Stimulated activated CD4-positive, alpha-beta T cell treated with anti-CD3 and anti-CD28 coated beads, Interleukin-12 subunit alpha, Interleukin-12 subunit beta, amount 100 ng/mL, for 24 hours (primary cell): Measurements from ENCODE around the gene HMCES.

Experiments
- DNase-seq, 2 experiments: peaks; one replicate each; pipeline ENCODE4 v3.0.0-alpha.2; 2020; ENCODE audit warnings: low read depth in 2 of 2

Gene HMCES

GRCh38 chr3:129304146-129304961, 25.7 kb downstream of the HMCES start:
- DNase-seq: no peak

DNA sequence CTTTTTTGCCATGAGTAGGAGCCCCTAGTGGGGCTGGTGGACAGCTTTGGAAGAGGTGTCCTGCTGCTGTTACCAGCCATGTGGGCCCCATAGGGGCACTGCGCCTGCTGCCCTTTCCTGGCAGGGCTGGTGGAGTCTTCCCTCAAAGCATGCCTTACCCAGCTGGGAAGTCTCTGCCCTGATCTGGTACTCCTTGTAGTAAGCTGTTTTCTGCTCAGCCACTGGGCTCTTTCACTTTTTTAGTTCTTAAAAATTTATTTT, 26.2 kb downstream of the HMCES start:
- DNase-seq: no peak

- peak in 1 of 2 experiments; percentile 31 for DNase-seq
These were observed 27.0 kb downstream of the HMCES start for GRCh38 chr3:129305592-129306091.

DNA sequence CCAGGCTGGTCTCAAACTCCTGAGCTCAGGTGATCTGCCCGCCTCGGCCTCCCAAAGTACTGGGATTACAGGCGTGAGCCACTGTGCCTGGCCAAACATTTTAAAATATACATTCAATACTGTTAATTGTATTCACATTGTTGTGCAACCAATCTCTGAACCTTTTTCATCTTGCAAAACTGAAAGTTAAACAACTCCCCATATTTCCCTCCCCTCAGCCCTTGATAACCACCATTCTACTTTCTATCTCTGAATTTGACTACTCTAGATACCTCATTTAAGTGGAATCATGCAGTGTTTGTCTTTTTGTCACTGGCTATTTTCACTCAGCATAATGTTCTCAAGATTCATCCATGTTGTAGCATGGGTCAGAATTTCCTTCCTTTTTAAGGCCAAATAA, 30.0 kb downstream of the HMCES start:
- no peak for DNase-seq

DNA sequence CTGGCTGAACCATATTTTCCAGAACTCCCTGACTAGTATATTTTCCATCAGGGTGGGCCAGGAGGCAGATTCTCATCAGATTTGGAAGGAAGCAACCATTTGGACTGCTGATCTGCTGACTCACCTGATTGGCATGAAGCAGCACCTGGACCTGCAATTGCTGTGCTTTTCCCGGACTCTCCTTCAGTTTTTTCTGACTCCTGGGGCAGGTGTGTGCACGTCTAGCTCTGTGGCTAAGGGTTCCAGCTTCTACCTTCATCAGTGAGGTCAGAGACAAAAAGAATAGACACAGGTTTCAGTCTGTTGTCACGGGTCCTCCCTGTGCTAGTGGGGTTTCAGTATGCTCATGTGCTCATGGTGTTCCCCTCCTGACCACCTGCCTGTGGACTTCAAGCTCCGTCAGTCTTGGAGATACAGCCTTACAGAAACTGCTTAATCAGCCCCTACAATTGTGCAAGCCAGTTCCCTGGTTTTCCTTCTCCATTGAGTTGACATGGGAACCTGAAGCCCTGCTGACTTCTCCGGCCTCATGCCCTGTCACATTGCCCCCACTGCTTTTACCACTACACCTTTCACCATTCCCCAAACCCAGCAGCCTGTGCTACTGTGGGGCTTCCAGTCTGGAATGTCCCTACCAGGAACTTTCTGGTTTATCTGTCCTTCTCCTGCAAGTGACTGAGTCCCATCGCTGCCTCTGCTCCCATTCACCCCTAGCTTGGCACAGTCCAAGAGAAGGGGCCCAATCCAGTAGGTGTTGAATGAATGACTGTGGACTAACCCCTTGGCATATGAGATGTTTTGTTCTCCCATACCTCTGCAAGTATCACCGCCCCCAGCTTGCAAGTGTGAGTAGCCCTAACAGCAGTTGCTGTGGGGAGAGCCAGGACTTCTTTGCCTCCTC, 31.7 kb downstream of the HMCES start:
- no peak for DNase-seq

GRCh38 chr3:129311054-129311902, 32.6 kb downstream of the HMCES start:
- no peak for DNase-seq

DNA sequence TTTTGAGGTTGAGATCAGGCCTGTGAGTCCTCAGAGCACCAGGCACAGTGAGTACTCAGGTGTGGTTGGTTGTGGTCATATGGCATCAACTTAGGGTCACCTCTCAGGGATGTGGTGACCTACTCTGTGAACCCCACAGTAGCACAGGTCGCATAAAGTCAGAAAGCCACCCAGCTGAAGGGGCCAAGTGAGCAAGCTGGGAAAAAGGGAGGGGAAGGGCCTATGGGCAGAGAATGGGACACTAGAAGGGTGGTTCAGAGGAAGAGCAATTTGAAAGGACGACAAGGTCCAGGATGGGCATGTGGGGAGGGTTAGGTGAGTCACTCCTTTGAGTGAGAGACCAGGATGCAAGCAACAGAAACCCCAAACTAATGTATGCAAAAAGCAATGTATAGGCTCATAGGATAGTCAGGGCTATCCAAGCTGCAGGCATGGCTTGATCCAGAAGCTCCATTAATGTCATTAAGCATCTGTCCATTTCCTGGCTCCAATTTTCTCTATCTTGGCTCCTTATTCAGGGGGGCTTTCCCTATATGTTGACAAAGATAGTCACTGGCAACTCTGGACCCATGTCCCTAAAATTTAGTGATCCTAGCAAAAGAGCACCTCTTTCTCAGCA, 33.5 kb downstream of the HMCES start:
- no peak for DNase-seq

GRCh38 chr3:129312671-129313414, 34.2 kb downstream of the HMCES start:
- no peak for DNase-seq

DNA sequence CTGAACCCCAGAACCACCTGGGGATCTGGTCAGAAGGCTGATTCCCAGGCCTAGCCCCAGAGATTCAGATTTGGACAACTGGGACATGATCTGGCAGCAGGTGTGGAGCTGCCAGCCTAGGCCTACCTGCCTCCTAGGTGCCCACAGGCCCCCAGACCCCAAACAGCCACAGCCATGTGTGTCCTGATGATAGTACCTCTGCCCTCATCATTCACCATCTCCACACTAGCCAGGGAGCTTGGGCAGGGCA, 34.7 kb downstream of the HMCES start:
- no peak for DNase-seq

DNA sequence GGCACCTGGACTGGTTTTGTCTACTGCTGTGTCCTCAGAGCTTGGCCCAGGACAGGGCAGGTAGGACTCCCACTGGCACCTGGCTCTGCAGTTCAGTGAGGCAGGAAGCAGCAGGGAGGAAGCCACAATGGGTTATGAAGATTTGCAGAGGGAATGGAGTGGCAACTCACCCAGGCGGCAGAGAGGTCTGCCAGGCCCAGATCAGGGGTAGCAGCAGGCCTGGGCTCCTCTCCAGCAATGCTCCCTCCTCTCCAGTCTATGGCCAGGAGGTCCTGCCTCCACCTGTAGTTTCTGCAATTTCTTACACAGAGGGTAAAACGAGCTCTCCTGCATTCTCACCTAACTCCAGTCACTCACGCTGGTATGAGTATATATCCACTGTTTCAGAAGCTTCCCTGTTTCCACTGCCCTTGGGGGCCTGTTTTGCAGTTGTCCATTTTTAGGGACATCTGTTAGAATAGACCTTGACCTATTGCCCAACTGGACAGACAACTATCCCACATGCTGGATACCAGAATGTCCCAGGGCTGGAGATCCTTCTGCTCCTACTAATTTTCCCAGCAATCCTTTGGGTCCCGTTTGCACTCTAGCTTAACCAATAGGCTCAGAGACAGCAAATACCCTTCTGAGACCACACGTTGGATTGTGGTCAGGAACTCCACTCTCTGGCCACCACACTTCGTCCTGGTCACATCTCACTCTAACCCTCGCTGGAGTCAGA, 35.2 kb downstream of the HMCES start:
- DNase-seq: no peak

DNA sequence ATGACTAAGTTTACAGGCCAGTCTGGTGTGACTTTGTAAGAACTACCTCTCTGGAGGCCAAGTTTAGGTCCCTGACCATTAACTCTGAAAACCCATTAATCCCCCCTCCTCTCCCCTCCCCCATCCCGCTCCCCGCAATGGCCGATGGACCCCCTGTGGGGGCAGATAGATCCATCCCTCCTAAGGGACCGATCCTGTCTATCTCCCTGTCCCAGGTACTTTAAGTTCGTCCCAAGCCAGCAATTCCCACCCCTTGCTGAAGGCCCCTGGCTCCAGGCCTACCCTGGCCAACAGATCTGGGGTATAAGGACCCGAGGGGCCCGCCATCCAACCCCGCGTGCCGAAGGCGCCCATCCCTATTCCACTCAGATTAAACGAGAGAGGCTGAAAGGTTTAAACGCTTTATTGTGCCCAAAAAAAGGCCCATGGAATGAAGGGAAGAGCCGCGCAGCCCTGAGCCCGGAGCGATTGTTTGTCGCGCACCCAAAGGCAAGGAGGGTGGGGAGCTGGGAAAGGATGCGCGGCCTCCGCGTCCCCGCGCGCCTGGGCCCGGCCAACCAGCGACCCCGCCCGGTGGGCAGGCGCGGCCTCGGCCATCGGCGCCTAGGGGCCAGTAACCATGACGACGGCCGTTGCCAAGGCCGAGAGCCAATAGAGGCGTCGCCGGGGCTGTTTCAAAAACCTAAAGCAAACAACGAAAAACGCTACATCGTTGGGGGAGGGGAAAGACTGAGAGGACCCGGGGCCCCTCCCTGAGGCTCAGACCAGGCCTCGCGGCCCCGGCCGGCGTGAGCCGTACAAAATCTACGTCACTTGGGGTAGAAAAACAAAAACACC, 35.9 kb downstream of the HMCES start:
- peak in 1 of 2 experiments; percentile 61 for DNase-seq

DNA sequence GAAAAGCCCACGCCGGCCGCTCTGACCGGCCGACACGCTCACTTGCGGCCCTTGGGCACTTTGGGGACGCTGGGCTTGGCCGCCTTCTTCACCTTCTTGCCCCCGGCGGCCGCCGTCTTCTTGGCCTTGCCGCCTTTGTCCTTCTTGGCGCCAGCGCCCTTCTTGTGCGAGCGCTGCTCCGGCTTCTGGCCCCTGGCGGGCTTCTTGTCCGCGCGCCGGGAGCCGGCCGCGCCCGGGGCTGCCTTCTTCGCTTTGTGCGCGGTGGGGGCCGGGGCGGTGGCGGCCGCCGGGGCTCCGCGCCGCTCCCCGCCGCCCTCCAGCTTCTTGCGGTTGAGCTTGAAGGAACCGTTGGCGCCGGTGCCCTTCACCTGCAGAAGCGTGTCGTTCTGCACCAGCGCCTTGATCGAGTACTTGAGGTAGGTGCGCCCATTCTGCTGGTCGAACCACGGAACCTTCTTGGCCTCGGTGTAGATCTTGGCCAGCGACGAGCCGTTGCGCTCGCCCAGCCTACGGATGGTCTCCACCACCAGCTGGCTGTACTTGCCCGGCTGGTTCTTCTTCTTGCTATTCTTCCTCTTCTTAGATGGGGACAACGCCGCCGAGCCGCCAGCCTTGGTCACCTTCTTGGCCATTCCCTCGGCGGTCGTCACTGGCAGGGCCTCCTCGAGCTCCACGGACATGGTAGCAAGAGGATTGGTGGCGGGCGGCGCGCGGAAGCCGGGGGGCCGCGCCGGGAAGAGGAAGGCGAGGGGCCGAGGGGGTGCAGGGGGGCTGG, 36.7 kb downstream of the HMCES start:
- peak in 1 of 2 experiments; percentile 27 for DNase-seq

DNA sequence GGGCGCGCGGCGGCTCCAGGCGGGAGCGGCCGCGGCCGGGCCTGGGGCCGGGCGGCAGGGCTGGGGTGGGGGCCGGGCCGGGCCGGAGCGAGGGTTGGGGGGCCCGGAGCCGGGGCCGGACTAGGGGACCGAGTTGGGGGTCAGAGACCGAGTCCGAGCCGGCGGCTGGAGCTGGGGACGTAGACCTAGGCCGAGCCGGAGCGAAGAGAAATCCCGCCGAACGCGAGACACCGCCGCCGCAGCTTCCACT, 37.3 kb downstream of the HMCES start:
- no peak for DNase-seq

- peak; percentile 88 for DNase-seq
These were observed 37.8 kb downstream of the HMCES start for GRCh38 chr3:129316248-129317013.

- DNase-seq: no peak
These were observed 38.5 kb downstream of the HMCES start for GRCh38 chr3:129317014-129317771.

- no peak for DNase-seq
These were observed 39.2 kb downstream of the HMCES start for GRCh38 chr3:129317848-129318247.

DNA sequence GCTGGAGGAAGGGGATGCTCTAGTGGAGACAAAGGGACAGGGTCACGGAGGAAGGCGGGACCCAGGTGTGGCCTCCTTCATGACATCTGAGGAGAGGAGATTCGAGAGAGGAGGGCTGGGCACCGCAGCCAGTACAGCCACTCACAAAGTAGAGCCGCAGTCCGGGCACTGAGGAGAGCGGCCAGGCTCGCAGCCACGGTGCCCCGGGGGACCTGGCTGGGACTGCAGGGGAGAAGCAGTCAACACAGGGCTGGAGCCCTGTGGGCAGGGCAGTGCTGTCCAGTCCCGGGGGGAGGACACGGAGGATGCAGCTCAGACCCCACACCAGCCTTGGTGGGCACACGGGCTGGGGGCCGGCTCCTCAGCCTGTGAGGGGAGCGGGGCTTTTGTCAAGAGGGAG, 40.3 kb downstream of the HMCES start:
- DNase-seq: no peak

- DNase-seq: no peak
These were observed 41.6 kb downstream of the HMCES start for GRCh38 chr3:129320261-129320660.
